SIG-M5 (cell line): ENCODE data around the gene ZNF324.
"Not testable (repeated sequence)": the region's sequence is repeated elsewhere in the genome, so short reads cannot be mapped to it uniquely, and the experiment has no call there.

Experiments used
- DNase-seq: peaks from one replicate; lab custom pipeline; 2025; lab: John Stamatoyannopoulos, UW

ZNF324 gene

GRCh38 chr19:58466760-58467589 lies at the start of gene ZNF324:
Gene ZNF324 (plus strand): TSS chr19:58467080. CDS start chr19:58469186, 2,106 bp downstream.
- peak; percentile 57 for DNase-seq

- DNase-seq, result no peak
Measured at GRCh38 chr19:58428617-58429016, 38.3 kb upstream of the ZNF324 start.

GRCh38 chr19:58429745-58430144 lies 37.1 kb upstream of the ZNF324 start:
- DNase-seq, result no peak

- DNase-seq, result no peak
Measured at GRCh38 chr19:58434217-58434616, 32.7 kb upstream of the ZNF324 start.

GRCh38 chr19:58439576-58440554 lies 27.0 kb upstream of the ZNF324 start, which contains the start of gene ZNF132:
Gene ZNF132 (minus strand): TSS chr19:58440153. CDS start chr19:58439821, 332 bp downstream.
- no peak for DNase-seq

GRCh38 chr19:58440556-58440955 lies 26.3 kb upstream of the ZNF324 start:
- DNase-seq, result no peak

GRCh38 chr19:58442986-58443385 lies 23.9 kb upstream of the ZNF324 start:
- not testable (repeated sequence) for DNase-seq

- DNase-seq, result not testable (repeated sequence)
Measured at GRCh38 chr19:58448860-58449259, 18.0 kb upstream of the ZNF324 start.

GRCh38 chr19:58449980-58450379 lies 16.9 kb upstream of the ZNF324 start:
- DNase-seq, result not testable (repeated sequence)

- DNase-seq, result no peak
Measured at GRCh38 chr19:58450856-58451357, 16.0 kb upstream of the ZNF324 start.

GRCh38 chr19:58451358-58452101 lies 15.3 kb upstream of the ZNF324 start, which contains the start of gene ZNF324B:
Gene ZNF324B (plus strand): TSS chr19:58451622. CDS start chr19:58453702, 2,080 bp downstream.
- DNase-seq, result peak; percentile 51

- no peak for DNase-seq
Measured at GRCh38 chr19:58453743-58454142, 13.1 kb upstream of the ZNF324 start.

GRCh38 chr19:58455306-58455705 lies 11.6 kb upstream of the ZNF324 start:
- DNase-seq, result no peak

GRCh38 chr19:58456111-58456510 lies 10.8 kb upstream of the ZNF324 start:
- no peak for DNase-seq

- no peak for DNase-seq
Measured at GRCh38 chr19:58460039-58460438, 6.8 kb upstream of the ZNF324 start.

GRCh38 chr19:58466089-58466759 lies 656 bp upstream of the ZNF324 start:
- DNase-seq, result no peak

- no peak for DNase-seq
Measured at GRCh38 chr19:58468216-58468839, 1.4 kb downstream of the ZNF324 start.

GRCh38 chr19:58469241-58470013 lies 2.5 kb downstream of the ZNF324 start:
- DNase-seq, result no peak

- DNase-seq, result not testable (repeated sequence)
Measured at GRCh38 chr19:58470837-58471543, 4.1 kb downstream of the ZNF324 start.
